HEK293T (cell line): ENCODE measurements around the gene FAM53C.

ENCODE experiments used
- BHLHE40 ChIP-seq: fragments of 450-650 bp; IDR thresholded peaks from 2 replicates; pipeline ENCODE4 v1.6.1; 2016; ENCODE audit warnings: mild to moderate bottlenecking, moderate library complexity, borderline replicate concordance
- FOXA1 ChIP-seq: fragments of 450-650 bp; IDR thresholded peaks from 2 replicates; pipeline ENCODE4 v1.6.1; 2016; ENCODE audit warnings: mild to moderate bottlenecking
- NFRKB ChIP-seq: fragments of 450-650 bp; IDR thresholded peaks from 2 replicates; pipeline ENCODE4 v1.6.1; 2016; ENCODE audit warnings: mild to moderate bottlenecking, moderate library complexity
- SP1 ChIP-seq: fragments of 450-650 bp; IDR thresholded peaks from 2 replicates; pipeline ENCODE4 v1.6.1; 2017
- SUZ12 ChIP-seq: fragments of 450-650 bp; IDR thresholded peaks from 2 replicates; pipeline ENCODE4 v1.6.1; 2016; ENCODE audit warnings: mild to moderate bottlenecking

- no peak for TF ChIP-seq BHLHE40
- no peak for TF ChIP-seq SP1
- TF ChIP-seq FOXA1 = no peak
- TF ChIP-seq NFRKB = no peak
- TF ChIP-seq SUZ12 = no peak
These were observed 34.6 kb downstream of the FAM53C start for GRCh38 chr5:138372653-138373052.
